Thyroid gland (tissue), 4 donors: Measurements from ENCODE around the gene MME. TPM values are rescaled to one million over a fixed set of nuclear protein-coding genes. Genes with fewer than 3 reads are reported as not detected.

ENCODE experiments used
- DNase-seq, 2 donors: peaks; one replicate each; pipeline ENCODE4 v3.0.0-alpha.2; 2019
- H3K27ac ChIP-seq, 3 donors: fragments of 200-600 bp; sonication (generic); 1 replicate in 2 of 3; 2 replicates in 1 of 3; pipeline ENCODE4 v1.5.1; 2016 to 2019; ENCODE audit warnings: mild to moderate bottlenecking in 1 of 3, moderate library complexity in 1 of 3
- H3K27me3 ChIP-seq: fragments of 200-600 bp; sonication (generic); one replicate; pipeline ENCODE4 v1.5.1; 2019
- H3K36me3 ChIP-seq, 2 donors: fragments of 200-600 bp; sonication (generic); one replicate each; pipeline ENCODE4 v1.5.1; 2016 to 2019
- H3K4me1 ChIP-seq, 2 donors: fragments of 200-600 bp; sonication (generic); one replicate each; pipeline ENCODE4 v1.5.1; 2017 to 2019
- H3K4me3 ChIP-seq, 3 donors: fragments of 200-600 bp; sonication (generic); replicated peaks in 1 of 3; 1 replicate in 2 of 3; 2 replicates in 1 of 3; pipeline ENCODE4 v1.5.1; 2016; ENCODE audit warnings: mild to moderate bottlenecking in 1 of 3
- H3K9me3 ChIP-seq: fragments of 200-600 bp; sonication (generic); one replicate; pipeline ENCODE4 v1.5.1; 2017
- CTCF ChIP-seq, 6 experiments: fragments of 200-600 bp in 3 of 6; fragments of 450-650 bp in 3 of 6; sonication (generic) in 3 of 6; IDR thresholded peaks; one replicate each; pipeline ENCODE4 v1.5.1; 2016 to 2019; ENCODE audit warnings: antibody characterized with exemption in 6 of 6, mild to moderate bottlenecking in 2 of 6, inconsistent platforms in 1 of 6, moderate library complexity in 1 of 6
- POLR2A ChIP-seq, 2 donors: fragments of 450-650 bp; IDR thresholded peaks; one replicate each; pipeline ENCODE4 v1.6.1; 2017; ENCODE audit warnings: antibody characterized with exemption in 2 of 2, mild to moderate bottlenecking in 2 of 2, moderate library complexity in 1 of 2
- WGBS, 2 donors: methylation state at CpG; one replicate each; pipeline ENCODE4 v1.1.5; 2017; 5-methylcytosine and 5-hydroxymethylcytosine counted together
- intact Hi-C: fragments of 100-400 bp; cut with DNase I; formaldehyde crosslinking; loops from one replicate; pipeline ENCODE4 v1.15.1; 2023
- total RNA-seq, 4 donors: library from RNA; depleted of rRNA; stranded (reverse); fragments of >200 nt; gene quantifications; one replicate each; pipeline ENCODE4 v1.2.3, GENCODE V29; 2016

Gene MME
- total RNA-seq, 4 donors from 2014 or later: 3.2 to 9.1 (median 5.9) TPM

GRCh38 chr3:155070316-155070715 is 9.8 kb upstream of the MME start:
- WGBS, 2 donors: 86% methylated on average over 2 of the region's 2 CpGs
- H3K9me3 ChIP-seq: no peaks in the 10 kb centered on the region
- intact Hi-C loops: no loop called here

GRCh38 chr3:155070932-155071387 is 9.2 kb upstream of the MME start:
- Histone ChIP-seq H3K27me3 (no peaks in the 10 kb centered on the region), H3K36me3 (no peaks in the 10 kb centered on the region), H3K27ac (no peak overlapping the region), H3K4me3 (no peak overlapping the region), H3K9me3 (no peaks in the 10 kb centered on the region), H3K4me1 (no peaks in the 10 kb centered on the region)
- no peak for DNase-seq
- intact Hi-C loops: no loop called here
- TF ChIP-seq CTCF (IDR thresholded peaks at IDR 0.05) (no peak), POLR2A (IDR thresholded peaks at IDR 0.05) (no peak)
- 79 to 83% methylated on average over 8 of the region's 8 CpGs for WGBS, 2 donors

More at GRCh38 chr3:155070316-155070715, 9.8 kb upstream of the MME start:
- H3K27ac ChIP-seq: no peak overlapping the region
- H3K4me1 ChIP-seq: no peaks in the 10 kb centered on the region
- no peaks in the 10 kb centered on the region for H3K27me3 ChIP-seq
- no peak for DNase-seq
- H3K4me3 ChIP-seq: no peak overlapping the region
- no peaks in the 10 kb centered on the region for H3K36me3 ChIP-seq
- TF ChIP-seq POLR2A (IDR thresholded peaks at IDR 0.05): no peak
- TF ChIP-seq CTCF (IDR thresholded peaks at IDR 0.05): no peak

GRCh38 chr3:155075200-155075599 is 4.9 kb upstream of the MME start:
- no peak overlapping the region for H3K27ac ChIP-seq
- H3K4me3 ChIP-seq: no peak overlapping the region
- TF ChIP-seq POLR2A (IDR thresholded peaks at IDR 0.05) (no peak), CTCF (IDR thresholded peaks at IDR 0.05) (no peak)
- DNase-seq: no peak
- H3K27me3 ChIP-seq: no peaks in the 10 kb centered on the region
- H3K36me3 ChIP-seq: no peaks in the 10 kb centered on the region
- H3K4me1 ChIP-seq: peaks cover 0 to 15% of the 10 kb centered on the region in 2 donors
- no peaks in the 10 kb centered on the region for H3K9me3 ChIP-seq
- intact Hi-C loops: no loop called here

- intact Hi-C loops: no loop called here
- H3K4me3 ChIP-seq: no peak overlapping the region
These were observed 3.2 kb upstream of the MME start for GRCh38 chr3:155076888-155077287.

More at GRCh38 chr3:155076888-155077287, 3.2 kb upstream of the MME start:
- Histone ChIP-seq H3K36me3 (no peaks in the 10 kb centered on the region), H3K27ac (no peak overlapping the region), H3K9me3 (no peaks in the 10 kb centered on the region), H3K27me3 (no peaks in the 10 kb centered on the region), H3K4me1 (peaks cover 0 to 20% of the 10 kb centered on the region in 2 donors)
- WGBS, 2 donors: 88 to 91% methylated on average over 4 of the region's 4 CpGs
- DNase-seq: no peak
- no peak for TF ChIP-seq POLR2A (IDR thresholded peaks at IDR 0.05)
- no peak for TF ChIP-seq CTCF (IDR thresholded peaks at IDR 0.05)
